Natural killer cell (primary cell): ENCODE measurements around the gene PRTG. TPM values are rescaled to one million over a fixed set of nuclear protein-coding genes. Genes with fewer than 3 reads are reported as not detected.

Experiments used
- ATAC-seq, 3 donors: fragments of 150-1000 bp in 2 of 3; fragments of 200-7000 bp in 1 of 3; cut with Tn5 transposase; 1 replicate in 1 of 3; 2 replicates in 2 of 3; pipeline ENCODE4 v1.10.0; 2021; ENCODE audit warnings: mild to moderate bottlenecking in 2 of 3, moderate library complexity in 2 of 3
- DNase-seq, 2 donors: peaks; one replicate each; pipeline versions ENCODE4 v3.0.0 to v3.0.0-alpha.2; 2013 to 2021; ENCODE audit warnings: mixed read lengths in 1 of 2
- H3K27ac ChIP-seq: one replicate; pipeline ENCODE4 v1.5.1; 2013; ENCODE audit warnings: mild to moderate bottlenecking, low read length
- H3K27me3 ChIP-seq: one replicate; pipeline ENCODE4 v1.6.1; 2013; ENCODE audit warnings: low read length; ENCODE audit not compliant: control insufficient read depth, insufficient read depth
- H3K36me3 ChIP-seq: one replicate; pipeline ENCODE4 v1.6.1; 2013; ENCODE audit warnings: low read length; ENCODE audit not compliant: control insufficient read depth, insufficient read depth
- H3K4me1 ChIP-seq: one replicate; pipeline ENCODE4 v1.6.1; 2013; ENCODE audit warnings: low read length; ENCODE audit not compliant: control insufficient read depth, insufficient read depth
- H3K4me3 ChIP-seq: one replicate; pipeline ENCODE4 v1.5.1; 2013; ENCODE audit warnings: low read length
- H3K9me3 ChIP-seq: one replicate; pipeline ENCODE4 v1.6.1; 2013; ENCODE audit warnings: low read length; ENCODE audit not compliant: control insufficient read depth, insufficient read depth
- H3K27ac Mint-ChIP-seq, 2 donors: one replicate each; pipeline ENCODE4 v1.8.0; 2022; ENCODE audit warnings: mild to moderate bottlenecking in 2 of 2, mixed read lengths in 2 of 2, moderate library complexity in 1 of 2
- H3K27me3 Mint-ChIP-seq, 2 donors: one replicate each; pipeline ENCODE4 v1.8.0; 2022; ENCODE audit warnings: low read depth in 2 of 2, mixed read lengths in 2 of 2
- H3K36me3 Mint-ChIP-seq: one replicate; pipeline ENCODE4 v1.8.0; 2022; ENCODE audit warnings: mixed read lengths
- H3K4me1 Mint-ChIP-seq, 2 donors: one replicate each; pipeline ENCODE4 v1.8.0; 2022; ENCODE audit warnings: mixed read lengths in 2 of 2
- H3K4me3 Mint-ChIP-seq: one replicate; pipeline ENCODE4 v1.8.0; 2022; ENCODE audit warnings: mild to moderate bottlenecking, moderate library complexity, mixed read lengths
- H3K9me3 Mint-ChIP-seq, 2 donors: one replicate each; pipeline ENCODE4 v1.8.0; 2022; ENCODE audit warnings: mixed read lengths in 2 of 2
- WGBS: methylation state at CpG from one replicate; pipeline ENCODE4 v1.1.7; 2013; ENCODE audit warnings: missing lambda C conversion rate; ENCODE audit not compliant: insufficient coverage; 5-methylcytosine and 5-hydroxymethylcytosine counted together
- intact Hi-C: fragments of 100-400 bp; cut with micrococcal nuclease; formaldehyde crosslinking; loops from one replicate; pipeline ENCODE4 v1.14.2; 2022
- total RNA-seq, 4 donors: library from RNA; stranded (reverse); fragments of 120-200 nt in 1 of 4; gene quantifications; one replicate each; pipeline versions ENCODE4 v1.2.3 to v1.2.4, GENCODE V29; 2013 to 2022
- TF ChIP-seq, protein P1 (sequence below): fragments of 200-600 bp; IDR thresholded peaks from one replicate; pipeline ENCODE4 v1.8.0; 2022; ENCODE audit warnings: antibody characterized with exemption

PRTG gene
- total RNA-seq, 3 donors from 2014 or later (not counting 1 experiment from before 2014, with no cell fraction given) = not detected

DNA sequence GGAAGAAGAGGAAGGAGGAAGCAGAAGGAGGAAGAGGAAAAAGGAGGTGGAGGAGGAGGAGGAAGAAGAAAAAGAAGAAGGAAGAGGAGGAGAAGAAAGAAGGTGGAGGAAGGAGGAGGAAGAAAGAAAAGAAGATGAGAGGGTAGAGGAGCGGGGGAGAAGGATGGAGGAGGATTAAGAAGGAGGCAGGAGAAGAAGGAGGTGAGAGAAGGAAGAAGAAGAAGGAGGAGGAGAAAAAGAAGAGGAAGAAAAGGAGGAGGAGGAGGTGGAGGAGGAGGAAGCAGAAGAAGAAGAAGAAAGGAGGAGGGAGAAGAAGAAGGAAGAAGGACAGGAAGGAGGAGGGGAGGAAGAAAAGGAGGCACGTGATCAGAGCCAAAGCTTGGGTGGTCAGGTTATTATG lies 37.3 kb upstream of the PRTG start:
- intact Hi-C loops = no loop called here
- Mint-ChIP-seq H3K4me3 (no peak overlapping the region), H3K27me3 (peaks cover 19 to 40% of the 10 kb centered on the region in 2 donors), H3K9me3 (peaks cover 0 to 3% of the 10 kb centered on the region in 2 donors), H3K4me1 (no peaks in the 10 kb centered on the region), H3K27ac (no peak overlapping the region), H3K36me3 (no peaks in the 10 kb centered on the region)
- Histone ChIP-seq H3K4me1 (no peaks in the 10 kb centered on the region), H3K27ac (no peak overlapping the region), H3K27me3 (no peaks in the 10 kb centered on the region), H3K36me3 (no peaks in the 10 kb centered on the region), H3K4me3 (no peak overlapping the region), H3K9me3 (no peaks in the 10 kb centered on the region)
- 57% methylated on average over 1 of the region's 2 CpGs for WGBS
- TF ChIP-seq, protein P1, sequence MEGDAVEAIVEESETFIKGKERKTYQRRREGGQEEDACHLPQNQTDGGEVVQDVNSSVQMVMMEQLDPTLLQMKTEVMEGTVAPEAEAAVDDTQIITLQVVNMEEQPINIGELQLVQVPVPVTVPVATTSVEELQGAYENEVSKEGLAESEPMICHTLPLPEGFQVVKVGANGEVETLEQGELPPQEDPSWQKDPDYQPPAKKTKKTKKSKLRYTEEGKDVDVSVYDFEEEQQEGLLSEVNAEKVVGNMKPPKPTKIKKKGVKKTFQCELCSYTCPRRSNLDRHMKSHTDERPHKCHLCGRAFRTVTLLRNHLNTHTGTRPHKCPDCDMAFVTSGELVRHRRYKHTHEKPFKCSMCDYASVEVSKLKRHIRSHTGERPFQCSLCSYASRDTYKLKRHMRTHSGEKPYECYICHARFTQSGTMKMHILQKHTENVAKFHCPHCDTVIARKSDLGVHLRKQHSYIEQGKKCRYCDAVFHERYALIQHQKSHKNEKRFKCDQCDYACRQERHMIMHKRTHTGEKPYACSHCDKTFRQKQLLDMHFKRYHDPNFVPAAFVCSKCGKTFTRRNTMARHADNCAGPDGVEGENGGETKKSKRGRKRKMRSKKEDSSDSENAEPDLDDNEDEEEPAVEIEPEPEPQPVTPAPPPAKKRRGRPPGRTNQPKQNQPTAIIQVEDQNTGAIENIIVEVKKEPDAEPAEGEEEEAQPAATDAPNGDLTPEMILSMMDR = no peak
- DNase-seq = no peak
- ATAC-seq = no peak

GRCh38 chr15:55778932-55779331 lies 36.0 kb upstream of the PRTG start:
- no peak for DNase-seq
- Mint-ChIP-seq H3K36me3 (no peaks in the 10 kb centered on the region), H3K27ac (no peak overlapping the region), H3K27me3 (peaks cover 21 to 45% of the 10 kb centered on the region in 2 donors), H3K4me3 (no peak overlapping the region), H3K4me1 (no peaks in the 10 kb centered on the region), H3K9me3 (peaks cover 0 to 3% of the 10 kb centered on the region in 2 donors)
- Histone ChIP-seq H3K27me3 (no peaks in the 10 kb centered on the region), H3K9me3 (no peaks in the 10 kb centered on the region), H3K4me3 (no peak overlapping the region), H3K27ac (no peak overlapping the region), H3K4me1 (no peaks in the 10 kb centered on the region), H3K36me3 (no peaks in the 10 kb centered on the region)
- 92% methylated on average over 3 of the region's 3 CpGs for WGBS
- intact Hi-C loops = no loop called here
- TF ChIP-seq, protein P1 = no peak
- no peak for ATAC-seq

DNA sequence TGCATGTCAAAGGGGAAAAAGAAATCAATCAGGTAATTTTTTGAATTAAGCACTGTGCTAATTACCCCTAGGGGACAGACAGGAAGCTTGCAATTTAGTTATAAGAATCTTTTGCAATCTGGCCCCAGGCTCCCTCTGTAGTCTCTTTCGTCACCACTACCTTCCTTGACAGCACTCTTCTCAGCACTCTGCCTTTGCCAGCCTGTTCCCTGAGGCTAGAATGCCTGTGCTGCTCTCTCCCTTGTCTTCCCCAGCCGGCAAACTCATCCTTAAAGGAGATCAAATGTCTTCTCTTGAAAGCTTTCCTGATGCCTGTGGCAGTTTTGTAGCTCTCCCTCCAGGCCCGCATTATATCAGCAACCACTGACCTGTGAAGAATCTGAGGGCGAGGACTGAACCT lies 32.4 kb upstream of the PRTG start:
- no peaks in the 10 kb centered on the region for H3K4me1 Mint-ChIP-seq
- no peaks in the 10 kb centered on the region for H3K9me3 ChIP-seq
- DNase-seq (no peak), ATAC-seq (no peak)
- H3K27ac Mint-ChIP-seq = no peak overlapping the region
- peaks cover 25 to 44% of the 10 kb centered on the region in 2 donors for H3K27me3 Mint-ChIP-seq
- no peak overlapping the region for H3K4me3 ChIP-seq
- no peaks in the 10 kb centered on the region for H3K36me3 Mint-ChIP-seq
- peaks cover 0 to 3% of the 10 kb centered on the region in 2 donors for H3K9me3 Mint-ChIP-seq
- H3K27ac ChIP-seq = no peak overlapping the region
- 85% methylated on average over 3 of the region's 4 CpGs for WGBS
- intact Hi-C loops = no loop called here
- TF ChIP-seq, protein P1 = no peak
- no peaks in the 10 kb centered on the region for H3K27me3 ChIP-seq
- H3K4me3 Mint-ChIP-seq = no peak overlapping the region
- no peaks in the 10 kb centered on the region for H3K36me3 ChIP-seq
- H3K4me1 ChIP-seq = no peaks in the 10 kb centered on the region
